G401 (cell line): ENCODE data around the gene IGSF9. TPM values are rescaled to one million over a fixed set of nuclear protein-coding genes. Genes with fewer than 3 reads are reported as not detected.

Experiments
- DNase-seq: peaks from one replicate; pipeline ENCODE4 v3.0.0-alpha.2; 2015; ENCODE audit warnings: low spot score
- in situ Hi-C: cut with HindIII; loops from 2 replicates; pipeline ENCODE4 v1.10.0; 2016; ENCODE audit warnings: low sequenced_read_pairs, mixed read lengths
- total RNA-seq: library from RNA; depleted of rRNA; stranded (reverse); fragments of >200 nt; shearing (Covaris generic); gene quantifications from 2 replicates; pipeline ENCODE4 v1.2.3, GENCODE V29; 2014; rRNA removed

Gene IGSF9
- total RNA-seq, 1 experiment from 2014 or later: not detected

GRCh38 chr1:159884296-159884695 lies 61.1 kb downstream of the IGSF9 start:
- in situ Hi-C loops: no loop called here
- DNase-seq: peak; percentile 79

GRCh38 chr1:159883134-159883533 lies 62.3 kb downstream of the IGSF9 start:
- DNase-seq: no peak
- in situ Hi-C loops: no loop called here

DNA sequence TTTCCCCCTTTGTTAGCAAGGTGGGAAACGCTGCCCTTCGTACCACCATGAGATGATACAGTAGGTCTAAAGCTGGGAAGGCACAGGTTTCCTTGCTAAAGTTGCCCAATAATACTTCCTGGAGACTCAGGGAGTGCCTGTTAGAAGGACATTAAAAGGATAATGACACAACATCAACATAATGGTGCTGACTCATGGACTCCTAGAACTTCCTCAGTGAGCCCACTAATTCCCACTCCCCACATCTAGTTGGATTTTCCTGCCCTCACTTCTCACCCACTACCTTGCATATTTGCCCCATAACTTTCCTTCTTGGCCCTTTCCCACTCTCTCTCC lies 62.9 kb downstream of the IGSF9 start:
- DNase-seq: no peak
- in situ Hi-C loops: no loop called here

GRCh38 chr1:159881622-159882526 lies 63.5 kb downstream of the IGSF9 start:
- DNase-seq: peak; percentile 74
- in situ Hi-C loops: no loop called here

GRCh38 chr1:159880430-159880829 lies 65.0 kb downstream of the IGSF9 start:
- in situ Hi-C loops: no loop called here
- no peak for DNase-seq

GRCh38 chr1:159879977-159880376 lies 65.4 kb downstream of the IGSF9 start:
- DNase-seq: no peak
- in situ Hi-C loops: no loop called here

DNA sequence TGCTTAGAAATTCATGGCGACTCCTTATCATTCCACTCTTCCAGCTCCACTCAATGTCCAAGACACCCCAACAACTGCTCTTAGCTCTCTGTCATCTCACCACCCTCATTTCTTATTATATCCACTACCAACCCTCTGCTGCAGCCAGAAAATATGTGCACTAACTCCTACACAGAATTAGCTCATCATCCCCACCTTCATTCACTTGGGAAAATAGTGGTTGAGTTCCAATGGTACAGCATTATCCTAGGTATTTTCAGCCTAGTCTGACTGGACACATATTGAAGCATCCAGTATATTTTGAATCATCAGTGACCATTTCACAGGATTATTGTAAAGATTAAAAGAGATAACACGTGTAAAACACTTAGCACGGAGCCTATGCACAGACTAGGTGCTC lies 66.3 kb downstream of the IGSF9 start:
- DNase-seq: no peak
- in situ Hi-C loops: no loop called here

DNA sequence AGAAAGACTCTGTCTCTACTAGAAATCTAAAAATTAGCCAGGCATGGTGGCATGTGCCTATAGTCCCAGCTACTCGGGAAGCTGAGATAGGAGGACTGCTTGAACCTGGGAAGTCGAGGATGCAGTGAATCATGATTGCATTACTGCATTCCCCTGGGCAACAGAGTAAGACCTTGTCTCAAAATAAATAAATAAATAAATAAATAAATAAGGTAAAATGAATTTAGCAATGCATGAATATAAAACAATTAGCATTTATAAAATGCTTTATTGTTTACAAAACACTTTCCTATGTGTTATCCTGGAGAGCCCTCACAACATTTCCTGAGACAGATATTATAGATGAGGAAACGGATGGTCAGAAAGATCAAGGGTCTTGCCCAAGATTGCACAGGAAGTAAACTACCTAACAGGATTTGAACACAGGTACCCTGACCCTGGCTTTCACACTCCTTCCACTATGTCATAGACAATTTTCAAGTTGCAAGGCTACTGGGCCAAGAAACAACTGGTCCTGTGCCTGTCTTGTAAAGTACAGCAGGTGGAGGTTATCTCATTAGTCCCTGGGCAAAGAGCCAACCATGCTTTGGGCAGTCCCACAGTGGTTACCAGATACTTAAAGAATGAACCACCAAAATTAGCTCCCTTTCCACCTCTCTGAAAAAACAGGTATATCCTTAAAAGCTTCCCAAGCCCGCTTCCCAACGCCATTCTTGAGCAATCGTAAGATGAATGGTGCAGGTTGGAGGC lies 67.5 kb downstream of the IGSF9 start:
- peak; percentile 34 for DNase-seq
- in situ Hi-C loops: no loop called here

Other genes with a start within 250 kb of the IGSF9 start
- not detected in 2 replicates for gene CRP, start 231.0 kb downstream of the IGSF9 start, total RNA-seq
- gene DUSP23, start 164.7 kb downstream of the IGSF9 start, total RNA-seq: 35.0 and 59.7 TPM in 2 replicates
- gene FCRL6, start 143.3 kb downstream of the IGSF9 start, total RNA-seq: not detected in 2 replicates
- not detected in 2 replicates for gene SLAMF8, start 118.7 kb downstream of the IGSF9 start, total RNA-seq
- not detected in 2 replicates for gene VSIG8, start 83.0 kb downstream of the IGSF9 start, total RNA-seq
- gene CFAP45, start 45.4 kb downstream of the IGSF9 start, total RNA-seq: not detected in 2 replicates
- 27.1 and 49.8 TPM in 2 replicates for gene TAGLN2, start 20.1 kb downstream of the IGSF9 start, total RNA-seq
- not detected in 2 replicates for gene SLAMF9, start 8.6 kb upstream of the IGSF9 start, total RNA-seq
- gene PIGM, start 86.4 kb upstream of the IGSF9 start, total RNA-seq: 2.5 and 3.2 TPM in 2 replicates
- gene KCNJ10, start 124.5 kb upstream of the IGSF9 start, total RNA-seq: not detected in 2 replicates
- gene KCNJ9, start 135.9 kb upstream of the IGSF9 start, total RNA-seq: not detected in 2 replicates
- gene IGSF8, start 153.0 kb upstream of the IGSF9 start, total RNA-seq: 11.7 and 15.4 TPM in 2 replicates
- not detected in 2 replicates for gene ATP1A2, start 170.1 kb upstream of the IGSF9 start, total RNA-seq
- not detected in 2 replicates for gene ATP1A4, start 206.0 kb upstream of the IGSF9 start, total RNA-seq
- 0.71 TPM in 1 of 2 replicates, not detected in the other for gene CASQ1, start 245.0 kb upstream of the IGSF9 start, total RNA-seq